CD4-positive, alpha-beta T cell treated with Interleukin-17A for 1 hour (primary cell): ENCODE data around the gene CARD19.
A peak's percentile ranks its signal among the peaks of the same experiment; 100 is the strongest.
"Not testable (repeated sequence)": the region's sequence is repeated elsewhere in the genome, so short reads cannot be mapped to it uniquely, and the experiment has no call there.

Experiments
- DNase-seq: peaks from one replicate; pipeline ENCODE4 v3.0.0-alpha.2; 2020

The CARD19 gene

DNA sequence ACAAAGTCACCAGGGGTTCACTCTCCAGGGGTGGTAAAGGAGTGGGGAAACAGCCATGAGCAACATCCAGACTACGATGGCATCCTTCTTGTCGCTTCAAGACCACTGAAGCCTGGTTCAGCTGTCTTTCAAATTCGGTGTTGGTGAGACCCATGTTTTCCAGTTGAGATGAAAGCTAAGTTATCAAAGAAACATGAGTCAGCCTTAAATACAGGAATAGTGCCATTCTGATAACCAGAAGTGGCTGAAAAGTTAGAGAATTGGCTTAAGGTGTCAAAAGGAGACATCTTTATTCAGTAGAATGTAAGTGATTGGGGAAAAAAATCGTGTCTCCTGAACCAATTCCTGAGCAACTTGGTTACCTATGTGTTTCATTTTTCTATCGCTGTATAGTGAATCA is 7.0 kb upstream of the CARD19 start:
- no peak for DNase-seq

DNA sequence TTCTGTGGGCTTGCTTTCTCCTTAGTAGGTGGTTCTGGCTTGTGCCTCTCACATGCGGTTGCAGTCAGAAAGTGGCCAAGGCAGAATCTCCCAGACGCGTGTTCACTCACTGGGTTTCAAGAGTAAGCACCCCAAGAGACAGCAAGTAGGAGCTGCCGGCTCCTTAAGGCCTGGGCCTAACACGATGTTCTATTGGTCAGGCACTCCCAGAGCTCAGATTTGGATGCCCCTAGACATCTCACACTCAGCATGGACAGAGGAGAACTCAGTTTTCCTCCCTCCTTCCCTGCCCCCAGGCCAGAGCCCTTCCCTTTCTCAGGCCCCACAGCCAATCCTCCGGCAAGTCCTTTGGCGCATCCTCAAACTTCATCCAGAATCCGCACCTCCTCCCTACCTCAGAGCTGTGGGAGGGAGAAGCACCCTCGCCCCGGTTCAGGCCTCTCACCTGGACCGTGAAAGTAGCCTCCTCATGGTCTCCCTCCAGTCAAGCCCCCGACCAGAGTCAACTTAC is 6.5 kb upstream of the CARD19 start:
- no peak for DNase-seq

DNA sequence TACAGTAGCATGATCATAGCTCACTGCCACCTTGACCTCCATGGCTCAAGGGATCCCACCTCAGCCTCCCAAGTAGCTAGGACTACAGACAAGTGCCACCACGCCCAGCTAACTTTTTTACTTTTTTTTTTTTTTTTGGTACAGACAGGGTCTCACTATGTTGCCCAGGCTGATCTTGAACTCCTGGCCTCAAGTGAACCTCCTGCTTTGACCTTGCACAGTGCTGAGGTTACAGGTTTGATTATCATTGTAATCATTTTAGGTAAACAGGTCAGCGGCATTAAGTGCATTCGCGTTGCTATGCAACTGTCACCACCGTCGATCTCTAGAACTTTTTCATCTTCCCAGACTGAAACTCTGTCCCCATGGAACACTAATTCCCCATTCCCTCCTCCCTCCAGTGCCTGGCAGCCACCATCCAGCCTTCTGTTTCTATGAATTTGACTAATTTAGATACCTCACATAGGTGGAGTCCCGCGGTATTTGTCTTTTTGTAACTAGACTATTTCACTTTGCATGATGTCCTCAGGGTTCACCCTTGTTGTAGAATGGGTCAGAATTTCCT is 5.8 kb upstream of the CARD19 start:
- no peak for DNase-seq

DNA sequence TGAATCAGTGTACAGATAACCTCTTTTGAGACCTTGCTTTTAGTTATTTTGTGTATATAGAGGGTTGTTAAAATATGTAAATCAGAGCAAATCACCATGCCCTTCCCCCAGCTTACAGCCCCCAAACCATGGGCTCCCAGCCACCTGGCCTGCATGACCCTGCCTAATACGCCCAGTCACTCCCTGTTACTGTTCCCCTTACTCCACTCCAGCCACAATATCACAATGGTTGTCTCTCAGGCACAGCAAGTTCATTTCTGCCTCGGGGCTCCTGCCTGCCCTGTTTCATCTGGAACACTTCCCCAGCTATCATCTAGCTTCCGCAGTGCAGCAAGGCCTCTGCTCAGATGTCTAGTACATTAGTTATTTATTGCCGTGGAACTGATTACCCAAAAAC is 5.0 kb upstream of the CARD19 start:
- no peak for DNase-seq

DNA sequence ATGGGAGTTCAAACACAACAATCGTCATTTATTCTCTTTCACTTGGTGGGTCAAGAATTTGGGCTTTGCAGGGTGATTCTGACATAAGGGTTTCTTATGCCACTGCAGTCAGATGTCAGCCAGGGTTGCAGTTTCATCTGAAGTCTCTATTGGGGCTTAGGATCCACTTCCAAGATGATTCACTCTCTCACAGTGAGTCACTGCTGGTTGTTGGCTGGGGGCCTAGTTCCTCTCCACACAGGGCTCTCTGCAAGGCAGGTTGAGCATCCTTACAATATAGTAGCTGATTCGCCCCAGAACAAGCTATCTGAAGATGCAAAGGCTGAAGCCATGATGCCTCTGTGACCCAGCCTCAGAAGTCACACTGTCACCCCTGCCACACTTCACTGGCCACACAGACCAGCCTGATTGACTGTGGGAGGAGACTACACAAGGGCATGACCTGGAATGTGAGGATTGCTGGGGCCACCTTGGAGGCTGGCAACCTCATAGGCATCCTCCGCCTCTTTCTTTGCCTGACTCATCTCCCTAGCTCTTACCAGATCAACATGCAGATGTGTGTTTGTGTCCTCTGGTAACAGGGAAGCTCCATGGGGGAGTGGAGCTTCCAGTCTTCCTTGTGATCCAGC is 4.5 kb upstream of the CARD19 start:
- DNase-seq, result no peak

DNA sequence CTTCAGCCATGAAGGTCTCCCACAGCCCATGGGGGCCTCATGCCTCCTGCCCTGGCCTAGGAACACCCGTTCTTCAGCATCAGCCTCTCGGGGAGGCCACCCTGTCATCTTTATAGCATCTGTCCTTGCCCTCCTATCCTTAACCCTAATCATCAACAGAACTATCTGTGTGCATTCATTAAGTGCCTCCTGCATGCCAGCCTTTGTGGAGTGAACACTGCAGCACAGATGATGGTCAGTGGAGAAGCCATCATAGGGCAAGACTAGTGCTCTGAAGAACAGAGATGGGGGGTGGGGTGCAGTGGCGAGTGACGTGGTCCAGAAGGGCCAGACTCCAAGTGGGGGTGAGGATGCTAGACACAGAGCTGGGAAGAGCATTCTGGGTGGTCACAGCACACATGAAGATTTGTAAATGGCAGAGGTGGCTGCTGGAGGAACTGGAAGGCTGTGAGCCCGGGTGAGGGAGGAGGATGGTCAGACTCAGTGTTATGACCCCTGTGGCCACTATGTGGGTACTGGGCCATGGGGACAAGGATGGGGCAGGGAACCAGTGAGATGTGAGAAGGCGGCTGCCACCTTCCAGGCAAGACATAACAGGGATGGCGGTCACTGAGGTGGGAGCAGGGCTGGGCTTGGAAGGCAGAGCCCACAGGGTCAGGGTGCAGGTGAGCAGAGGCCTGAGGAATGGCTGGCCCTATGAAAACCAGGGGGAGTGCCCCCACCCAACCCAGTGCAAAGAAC is 3.6 kb upstream of the CARD19 start:
- no peak for DNase-seq

DNA sequence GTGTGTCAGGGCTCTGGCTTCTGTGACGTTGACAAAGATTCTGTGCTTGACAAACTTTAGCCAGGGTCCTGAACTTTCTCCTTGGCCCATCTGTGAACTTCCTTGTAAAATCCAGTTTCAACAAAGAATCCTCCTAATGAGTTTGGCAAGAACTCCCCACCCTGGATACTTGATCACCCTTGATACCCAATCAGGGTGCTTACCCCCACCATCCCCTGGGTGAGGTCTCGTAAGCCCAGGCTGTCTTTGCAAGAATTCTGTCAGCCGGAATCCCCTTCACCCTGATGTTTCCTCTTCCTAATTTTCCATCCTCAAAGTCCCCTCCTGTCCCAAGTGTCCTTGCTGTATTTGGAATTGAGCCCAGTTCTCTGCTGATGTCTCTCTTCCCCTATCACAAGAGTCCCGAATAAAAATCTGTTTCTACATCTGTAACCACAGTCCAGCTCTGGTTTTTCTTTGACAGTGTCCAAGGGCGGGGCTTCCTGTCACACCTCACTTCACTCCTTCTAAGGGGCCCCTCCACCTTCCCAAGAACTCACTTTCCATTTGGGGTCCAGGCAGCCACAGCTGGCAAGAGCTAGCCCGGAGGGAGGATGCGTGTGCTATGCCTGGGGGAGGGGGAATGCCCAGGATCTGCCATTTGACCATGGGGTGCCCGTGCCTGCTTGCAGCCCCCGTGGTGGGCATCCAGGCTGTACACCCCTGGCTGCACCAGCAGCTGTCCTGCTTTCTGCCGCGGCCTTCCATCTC is 2.7 kb upstream of the CARD19 start:
- no peak for DNase-seq

DNA sequence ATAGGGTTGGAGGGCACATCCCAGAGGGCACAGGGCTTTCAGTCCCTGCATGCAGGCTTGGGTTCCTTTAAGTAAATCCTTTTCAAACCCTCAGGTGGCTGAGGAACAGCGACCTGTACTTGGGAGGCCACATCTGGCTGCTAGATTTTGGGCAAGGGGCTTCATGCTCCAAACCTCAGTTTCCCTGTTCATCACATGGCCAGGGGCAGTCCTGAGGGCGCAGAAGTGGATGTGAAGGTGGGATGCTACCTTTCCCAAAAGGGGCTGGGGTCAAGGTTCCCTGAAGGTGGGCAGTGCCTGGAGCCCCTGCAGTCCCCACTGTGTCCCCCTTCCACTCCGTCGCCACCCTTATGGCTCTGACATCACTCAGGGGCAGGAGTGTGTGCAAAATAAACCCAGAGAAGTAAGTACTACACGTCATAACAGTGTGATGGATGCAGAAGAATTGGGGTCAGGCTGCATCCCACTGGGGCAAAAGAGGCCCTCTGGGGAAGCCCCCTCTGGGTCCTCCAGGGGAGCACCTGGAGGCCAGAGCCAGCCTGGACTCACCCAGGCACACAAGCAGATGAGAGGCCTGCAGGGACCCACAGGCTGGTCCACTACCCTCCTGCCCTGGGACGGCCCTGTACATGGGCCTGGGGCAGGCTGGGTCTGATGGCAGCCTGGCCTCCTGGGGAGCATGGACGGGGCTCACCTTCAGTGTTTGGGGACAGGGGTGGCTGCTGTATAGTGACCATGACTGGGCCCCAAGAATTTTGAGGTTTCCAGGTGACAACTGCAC is 1.9 kb upstream of the CARD19 start:
- no peak for DNase-seq

DNA sequence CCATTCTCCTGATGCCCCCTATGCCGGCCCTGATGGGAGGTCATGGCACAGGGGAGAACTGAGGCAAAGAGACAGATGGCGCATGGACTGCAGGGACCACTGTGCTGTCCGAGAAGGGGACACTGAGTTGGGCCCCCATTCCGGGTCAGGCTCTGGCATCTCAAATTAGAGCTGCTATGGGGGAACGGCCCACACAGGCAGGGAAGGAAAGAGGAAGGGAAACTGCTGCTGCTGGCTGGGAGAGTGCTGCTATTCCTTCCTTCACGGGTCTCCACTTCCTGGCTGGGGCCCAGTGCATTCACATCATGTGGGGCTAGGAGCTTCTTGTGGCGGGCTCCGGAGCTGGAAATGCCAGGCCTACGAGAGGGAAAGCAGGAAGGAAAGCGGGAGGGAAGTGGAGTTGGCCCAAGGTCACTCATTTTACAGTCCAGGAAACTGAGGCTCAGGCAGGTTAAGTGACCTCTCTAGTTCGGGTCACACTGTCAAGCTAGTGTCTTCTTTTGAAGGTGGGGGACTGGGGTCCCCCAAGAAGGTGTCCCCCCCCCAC is 1.3 kb upstream of the CARD19 start:
- DNase-seq, result no peak

DNA sequence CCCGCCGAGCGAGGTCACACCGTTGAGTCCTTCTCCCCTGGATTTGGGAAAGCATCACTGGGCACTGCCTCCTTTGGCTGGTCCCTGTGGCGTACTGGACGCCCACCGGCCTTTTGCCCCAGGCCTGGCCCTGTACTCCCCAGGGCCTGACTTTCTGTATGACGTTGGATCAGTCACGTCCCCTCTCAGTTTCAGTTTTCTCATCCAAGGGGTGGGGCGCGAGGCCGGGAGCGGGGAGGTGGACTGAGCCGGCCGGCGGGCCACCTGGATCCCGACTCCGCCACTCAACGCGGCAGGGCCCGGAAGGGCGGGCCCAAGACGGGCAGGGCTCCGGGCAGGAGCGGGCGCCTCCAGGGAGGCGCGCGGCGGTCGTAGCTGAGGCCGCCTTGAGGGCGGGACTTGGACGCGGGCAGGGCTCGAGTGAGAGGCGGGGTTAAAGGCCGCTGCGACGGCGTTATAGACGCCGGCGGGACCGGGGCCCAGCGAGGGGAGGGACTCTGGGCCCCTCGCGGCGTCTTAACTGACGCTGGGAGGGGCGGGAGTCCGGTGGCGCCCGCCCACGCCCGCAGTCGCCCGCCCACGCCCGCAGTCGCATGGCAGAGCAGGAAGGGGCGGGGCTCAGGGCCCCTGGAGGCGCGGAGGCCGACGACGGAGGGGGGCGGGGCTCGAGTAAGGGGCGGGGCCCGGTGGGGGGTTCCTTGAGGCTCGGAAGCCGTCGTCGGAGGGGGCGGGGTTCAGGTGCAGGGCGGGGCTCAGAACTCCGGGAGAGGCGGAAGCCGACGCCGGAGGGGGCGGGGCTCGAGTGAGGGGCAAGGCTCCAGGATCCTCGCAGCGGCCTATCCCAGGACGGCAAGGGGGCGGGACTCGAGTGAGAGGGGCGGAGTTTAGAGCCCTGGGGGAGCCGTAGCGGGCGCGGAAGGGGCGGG is 549 bp upstream of the CARD19 start:
- DNase-seq, result peak; percentile 100

DNA sequence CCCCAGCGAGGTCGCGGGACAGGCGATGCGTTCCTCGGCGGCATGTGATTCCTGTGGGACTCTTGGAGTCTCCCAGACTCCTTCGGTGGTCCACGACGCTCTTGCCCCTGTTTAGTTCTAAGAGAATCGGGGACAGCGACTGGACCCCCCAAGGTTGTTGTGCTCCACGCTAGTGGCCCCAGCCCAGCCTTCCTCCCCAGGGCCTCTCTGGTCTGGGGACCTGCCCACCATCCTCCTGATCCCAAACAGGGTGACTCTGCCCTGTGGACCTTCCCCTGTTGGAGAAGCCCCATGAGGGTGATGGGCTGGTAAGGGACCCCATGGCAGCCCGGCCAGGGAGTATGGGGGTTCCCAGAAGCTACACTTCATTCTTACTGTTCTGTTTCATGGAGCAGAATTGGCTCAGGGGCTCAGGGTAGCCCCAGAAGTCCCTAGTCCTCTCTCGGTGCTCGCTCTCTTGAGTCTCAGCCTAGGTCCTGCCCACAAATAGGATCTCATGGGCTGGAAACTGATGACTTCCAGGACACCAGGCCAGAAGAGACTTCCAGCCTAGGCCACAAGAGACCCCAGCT is 880 bp downstream of the CARD19 start:
- no peak for DNase-seq

DNA sequence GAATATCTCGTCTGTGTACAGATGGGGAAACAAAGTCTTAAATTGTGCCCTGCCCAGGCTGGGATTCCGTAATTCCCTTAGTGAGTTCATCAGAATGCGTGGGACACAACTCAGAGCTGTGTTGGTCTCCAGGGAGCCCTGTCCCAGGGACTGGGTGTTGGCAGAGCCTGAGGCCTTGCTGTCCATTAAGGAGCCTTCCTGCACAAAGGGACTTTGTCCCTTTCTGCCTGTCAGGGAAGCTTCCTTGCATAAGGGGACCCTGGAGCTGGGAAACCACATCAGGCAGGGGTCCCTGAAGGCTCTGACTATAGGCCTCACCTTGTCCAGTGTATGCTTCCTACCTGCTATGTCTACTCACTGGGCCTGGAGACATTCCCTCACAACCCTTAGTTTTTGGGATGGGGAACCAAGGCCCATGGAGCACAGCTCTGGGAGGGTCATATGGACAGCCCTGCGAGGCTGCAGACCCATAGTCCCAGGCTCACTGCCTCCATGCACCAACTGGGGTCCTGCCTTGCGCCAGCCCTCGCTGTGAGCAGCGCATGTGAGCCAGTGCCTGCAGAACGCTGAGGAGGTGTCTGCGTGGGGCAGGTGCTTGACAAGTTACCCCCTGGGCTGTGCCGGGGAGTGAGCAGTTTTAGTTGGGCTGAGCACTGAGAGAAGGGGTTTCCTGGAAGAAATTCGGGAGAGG is 1.6 kb downstream of the CARD19 start:
- no peak for DNase-seq

DNA sequence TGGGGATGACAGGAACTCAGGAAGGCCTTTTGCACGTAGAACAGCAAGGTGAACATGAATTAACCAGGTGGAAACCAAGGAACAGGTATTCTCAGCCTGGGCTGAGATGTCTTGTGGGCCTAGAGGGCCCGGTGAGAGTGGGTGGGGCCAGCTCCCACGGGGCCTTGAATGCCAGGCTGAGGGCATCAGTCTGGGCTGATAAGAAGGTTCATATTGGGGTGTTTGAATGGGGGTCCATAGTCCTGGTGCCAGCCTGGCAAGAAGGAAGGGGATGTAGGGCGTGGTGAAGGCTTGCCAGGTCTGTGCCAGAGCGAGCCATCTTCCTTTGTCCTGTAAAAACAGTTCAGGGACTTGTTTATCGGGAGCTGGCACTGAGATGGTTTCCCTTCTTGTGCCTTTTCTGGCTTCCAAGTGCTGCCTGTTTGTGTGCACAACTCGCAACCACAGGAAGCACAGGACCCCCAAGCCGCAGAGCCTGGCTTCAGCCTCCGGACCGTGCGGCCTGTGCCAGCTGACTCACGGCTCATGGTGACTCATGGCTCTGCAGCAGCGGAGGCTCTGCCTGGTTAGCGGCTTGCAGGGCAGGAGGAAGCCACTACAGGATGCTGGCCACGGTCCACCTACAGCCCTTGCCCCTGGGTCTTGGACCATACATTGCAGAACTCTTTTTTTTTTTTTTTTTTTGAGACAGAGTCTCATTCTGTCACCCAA is 2.4 kb downstream of the CARD19 start:
- peak; percentile 57 for DNase-seq

DNA sequence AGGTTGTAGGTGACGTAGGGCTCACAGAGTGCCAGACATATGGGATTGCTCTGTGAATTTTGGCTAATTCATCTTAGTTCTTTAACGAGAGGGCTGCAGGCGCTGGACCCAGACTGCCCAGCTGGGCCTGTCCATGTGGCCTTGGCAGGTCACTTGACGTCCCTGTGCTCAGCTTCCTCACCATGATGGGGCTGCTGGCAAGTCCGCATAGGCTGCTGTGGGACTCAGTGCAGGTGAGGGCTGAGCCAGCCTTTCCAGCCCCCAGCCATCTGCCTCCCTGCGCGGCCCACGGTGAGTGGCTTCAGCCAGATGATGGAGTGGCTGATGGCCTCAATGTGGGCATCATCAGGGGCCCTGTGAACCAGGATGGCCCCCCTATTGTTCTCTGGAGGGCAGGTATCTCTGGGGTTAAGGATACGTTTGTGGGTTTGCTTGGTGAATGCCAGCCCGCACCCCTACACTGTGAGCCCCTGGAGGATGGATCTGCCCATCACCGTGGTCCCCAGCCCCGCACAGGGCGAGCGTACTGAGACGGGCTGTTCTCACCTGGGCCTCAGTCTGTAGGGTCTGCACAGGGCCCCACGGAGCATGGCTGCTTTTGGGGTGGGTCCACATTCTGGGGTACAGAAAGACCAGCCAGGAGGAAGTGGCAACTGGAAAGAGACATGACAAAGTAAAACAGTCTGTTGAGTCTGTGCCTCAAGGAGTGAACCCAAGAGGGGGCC is 3.7 kb downstream of the CARD19 start:
- DNase-seq, result no peak

DNA sequence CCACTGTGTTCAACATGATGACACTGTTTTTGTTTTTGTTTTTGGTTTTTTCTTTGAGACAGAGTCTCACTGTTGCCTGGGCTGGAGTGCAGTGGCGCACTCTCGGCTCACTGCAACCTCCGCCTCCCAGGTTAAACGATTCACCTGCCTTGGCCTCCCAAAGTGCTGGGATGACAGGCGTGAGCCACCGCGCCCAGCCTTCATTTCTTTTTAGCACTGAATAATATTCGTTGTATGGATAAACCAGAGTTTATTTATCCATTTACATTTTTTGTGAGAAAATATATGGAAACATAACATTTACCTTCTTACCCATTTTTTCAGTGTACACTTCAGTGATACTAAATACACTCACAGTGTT is 4.2 kb downstream of the CARD19 start:
- no peak for DNase-seq

DNA sequence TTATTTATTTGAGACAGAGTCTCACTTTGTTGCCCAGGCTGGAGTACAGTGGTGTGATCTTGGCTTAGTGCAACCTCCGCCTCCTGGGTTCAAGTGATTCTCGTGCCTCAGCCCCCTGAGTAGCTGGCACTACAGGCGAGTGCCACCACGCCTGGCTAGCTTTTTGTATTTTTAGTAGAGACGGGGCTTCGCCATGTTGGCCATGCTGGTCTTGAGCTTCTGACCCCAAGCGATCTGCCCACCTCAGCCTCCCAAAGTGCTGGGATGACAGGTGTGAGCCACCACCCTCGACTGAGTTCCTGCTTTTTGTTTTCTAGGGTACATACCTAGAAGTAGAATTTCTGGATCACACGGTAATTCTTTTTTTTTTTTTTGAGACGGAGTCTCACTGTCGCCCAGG is 5.1 kb downstream of the CARD19 start:
- DNase-seq, result not testable (repeated sequence)

DNA sequence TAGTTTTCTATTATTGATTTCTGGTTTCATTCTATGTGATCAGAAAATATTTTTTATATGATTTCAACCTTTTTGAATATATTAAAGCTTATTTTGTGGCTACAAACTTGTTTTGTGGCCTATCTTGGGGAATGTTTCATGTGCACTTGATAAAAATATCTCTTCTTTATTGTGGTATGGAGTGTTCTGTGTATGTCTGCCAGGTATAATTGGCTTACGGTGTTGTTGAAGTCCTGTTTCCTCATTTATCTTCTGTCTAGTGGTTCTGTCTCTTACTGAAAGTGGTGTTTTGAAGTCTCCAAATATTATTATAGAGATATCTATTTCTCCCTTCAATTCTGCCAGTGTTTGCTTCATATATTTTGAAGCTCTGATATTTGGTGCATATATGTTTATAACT is 9.6 kb downstream of the CARD19 start:
- DNase-seq, result no peak

DNA sequence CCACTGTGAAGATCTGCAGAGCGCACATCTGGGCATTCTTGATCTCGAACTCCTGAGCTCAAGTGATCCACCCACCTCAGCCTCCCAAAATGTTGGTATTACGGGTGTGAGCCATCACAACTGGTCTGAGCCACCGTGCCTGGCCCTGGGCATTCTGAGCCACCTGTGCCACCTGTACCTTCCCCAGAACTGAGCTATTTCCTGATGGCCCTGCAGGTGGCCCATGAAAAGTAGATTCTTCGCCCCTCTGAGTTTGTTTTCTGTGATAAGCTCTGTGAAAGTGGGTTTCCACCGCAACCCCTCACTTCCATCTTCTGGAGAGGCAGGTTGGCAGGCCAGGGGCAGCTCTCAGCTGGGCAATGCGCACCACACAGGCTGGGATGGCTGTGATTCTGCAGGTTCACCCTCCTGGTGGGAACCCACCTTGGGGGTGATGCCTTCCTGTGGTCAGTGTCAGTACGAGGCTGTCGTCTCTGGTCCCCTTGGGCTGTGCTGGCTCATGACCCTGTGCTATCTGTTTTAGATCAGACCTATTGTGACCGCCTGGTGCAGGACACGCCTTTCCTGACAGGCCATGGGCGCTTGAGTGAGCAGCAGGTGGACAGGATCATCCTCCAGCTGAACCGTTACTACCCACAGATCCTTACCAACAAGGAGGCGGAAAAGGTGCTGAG is 11.3 kb downstream of the CARD19 start:
- DNase-seq, result no peak

DNA sequence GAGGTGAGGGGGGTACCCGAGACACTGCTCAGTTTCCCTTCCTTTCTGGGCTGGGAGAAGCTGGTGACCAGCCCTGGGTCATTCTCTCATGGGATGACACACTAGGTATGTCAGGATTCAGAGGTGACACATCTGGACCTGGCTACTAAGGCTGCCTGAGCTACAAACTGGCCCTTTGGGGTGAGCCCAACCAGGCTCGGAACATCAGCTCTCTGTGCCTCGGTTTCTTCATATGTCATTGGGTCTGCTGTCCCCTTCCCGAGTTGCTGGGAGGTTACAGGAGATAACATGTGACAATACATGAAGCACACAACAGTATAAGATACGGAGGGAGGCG is 11.8 kb downstream of the CARD19 start:
- DNase-seq, result no peak
